HG03469 (cell line): ENCODE data around the gene EXOC3L4.

Experiments used
- ATAC-seq: cut with Tn5 transposase; IDR thresholded peaks from one replicate; pipeline ENCODE4 v1.9.1; 2021; ENCODE audit warnings: mild to moderate bottlenecking, moderate library complexity, moderate number of reproducible peaks; ENCODE audit not compliant: unreplicated experiment

Gene EXOC3L4

DNA sequence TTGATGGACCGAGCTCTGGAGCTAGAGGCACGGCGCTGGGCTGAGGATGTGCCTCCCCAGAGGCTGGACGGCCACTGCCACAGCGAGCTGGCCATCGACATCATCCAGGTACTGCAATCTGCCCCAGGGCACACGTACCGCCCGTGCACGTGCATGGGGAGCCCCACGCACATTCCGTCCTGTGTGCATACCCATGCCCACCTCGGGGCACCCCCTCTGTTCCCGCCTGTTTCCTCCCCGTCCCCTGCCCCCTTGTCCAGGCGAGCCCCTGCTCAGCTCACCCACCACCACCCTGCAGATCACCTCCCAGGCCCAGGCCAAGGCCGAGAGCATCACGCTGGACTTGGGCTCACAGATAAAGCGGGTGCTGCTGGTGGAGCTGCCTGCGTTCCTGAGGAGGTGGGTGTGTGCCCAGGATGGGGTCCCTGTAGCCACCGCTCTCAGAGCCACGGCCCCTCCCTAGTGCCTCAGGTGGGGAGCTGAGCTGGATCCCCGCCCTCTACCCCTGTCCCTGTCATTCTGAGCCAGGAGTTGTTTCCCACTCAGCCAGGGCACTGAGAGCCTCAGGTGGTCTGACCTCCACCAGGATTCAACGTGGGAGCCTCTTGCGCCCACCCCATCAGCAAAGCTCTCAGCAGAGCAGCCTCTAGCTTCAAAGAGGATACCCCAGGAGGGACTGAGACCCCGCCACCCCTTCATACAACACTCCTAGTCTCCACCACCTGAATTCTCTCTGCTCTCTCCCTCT is 35.7 kb downstream of the EXOC3L4 start:
- ATAC-seq, result no peak

DNA sequence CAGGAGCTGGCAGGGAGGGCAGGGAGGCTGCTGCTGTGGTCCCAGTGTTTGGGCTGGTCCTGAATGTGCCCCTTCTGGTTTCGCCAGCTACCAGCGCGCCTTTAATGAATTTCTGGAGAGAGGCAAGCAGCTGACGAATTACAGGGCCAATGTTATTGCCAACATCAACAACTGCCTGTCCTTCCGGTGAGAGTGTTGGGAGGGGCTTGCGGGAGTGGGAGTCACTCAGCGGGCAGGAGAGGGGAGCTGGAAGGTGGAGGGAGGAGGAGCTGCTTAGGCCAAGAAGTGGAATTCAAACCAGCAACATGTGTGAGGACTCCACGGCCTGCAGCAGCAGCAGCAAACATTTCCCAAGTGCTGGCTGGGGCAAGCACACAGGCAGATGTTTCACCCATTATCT is 36.4 kb downstream of the EXOC3L4 start:
- ATAC-seq, result no peak

DNA sequence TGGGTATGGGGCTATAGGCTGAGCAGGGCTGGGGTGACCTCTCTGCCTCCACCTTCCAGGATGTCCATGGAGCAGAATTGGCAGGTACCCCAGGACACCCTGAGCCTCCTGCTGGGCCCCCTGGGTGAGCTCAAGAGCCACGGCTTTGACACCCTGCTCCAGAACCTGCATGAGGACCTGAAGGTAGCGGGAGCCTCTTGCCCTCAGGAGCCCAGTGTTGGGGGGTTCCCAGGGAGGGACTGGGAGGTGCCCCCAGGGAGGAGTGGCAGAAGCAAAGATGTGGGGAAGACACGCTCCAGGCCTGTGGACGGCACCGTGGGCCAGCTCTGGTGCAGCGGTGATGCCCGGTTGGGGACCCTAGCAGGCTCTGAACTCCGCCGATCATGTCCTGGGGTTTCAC is 37.1 kb downstream of the EXOC3L4 start:
- ATAC-seq, result no peak

DNA sequence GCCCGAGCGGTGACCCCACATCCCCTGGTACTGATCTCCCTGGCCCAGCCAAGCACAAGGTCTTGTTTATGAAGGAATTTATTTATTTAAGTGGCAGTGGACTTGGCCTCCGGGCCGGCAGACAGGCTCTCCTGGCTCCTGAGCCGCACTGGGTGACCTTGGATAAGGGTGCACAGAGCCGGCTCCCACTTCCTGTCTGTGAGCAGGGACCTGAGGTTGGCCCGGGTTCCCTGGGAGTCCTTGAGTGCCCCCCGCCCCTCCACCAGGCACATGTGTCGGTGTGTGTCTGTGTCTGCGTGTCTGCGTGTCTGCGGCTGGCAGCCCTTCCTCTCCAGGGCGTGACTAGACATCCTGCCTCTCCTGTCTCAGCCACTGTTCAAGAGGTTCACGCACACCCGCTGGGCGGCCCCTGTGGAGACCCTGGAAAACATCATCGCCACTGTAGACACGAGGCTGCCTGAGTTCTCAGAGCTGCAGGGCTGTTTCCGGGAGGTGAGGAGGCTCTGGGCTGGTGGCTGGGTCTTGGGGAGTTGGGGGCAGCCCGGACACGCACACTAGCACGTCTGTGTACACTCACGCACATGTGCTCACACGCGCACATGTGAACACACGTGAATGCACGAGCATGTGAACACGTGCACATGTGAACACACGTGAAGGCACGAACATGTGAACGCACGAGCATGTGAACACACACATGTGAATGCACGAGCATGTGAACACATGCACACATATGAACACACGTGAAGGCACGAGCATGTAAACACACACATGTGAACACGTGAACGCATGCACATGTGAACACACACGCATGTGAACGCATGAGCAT is 38.1 kb downstream of the EXOC3L4 start:
- no peak for ATAC-seq

- ATAC-seq, result no peak
Observed at GRCh38 chr14:103133210-103134140, 39.0 kb downstream of the EXOC3L4 start.

- ATAC-seq, result no peak
Observed at GRCh38 chr14:103134405-103134804, 39.9 kb downstream of the EXOC3L4 start.

GRCh38 chr14:103134919-103135318 is 40.4 kb downstream of the EXOC3L4 start:
- ATAC-seq, result no peak

- ATAC-seq, result no peak
Observed at GRCh38 chr14:103135333-103136260, 41.1 kb downstream of the EXOC3L4 start.

DNA sequence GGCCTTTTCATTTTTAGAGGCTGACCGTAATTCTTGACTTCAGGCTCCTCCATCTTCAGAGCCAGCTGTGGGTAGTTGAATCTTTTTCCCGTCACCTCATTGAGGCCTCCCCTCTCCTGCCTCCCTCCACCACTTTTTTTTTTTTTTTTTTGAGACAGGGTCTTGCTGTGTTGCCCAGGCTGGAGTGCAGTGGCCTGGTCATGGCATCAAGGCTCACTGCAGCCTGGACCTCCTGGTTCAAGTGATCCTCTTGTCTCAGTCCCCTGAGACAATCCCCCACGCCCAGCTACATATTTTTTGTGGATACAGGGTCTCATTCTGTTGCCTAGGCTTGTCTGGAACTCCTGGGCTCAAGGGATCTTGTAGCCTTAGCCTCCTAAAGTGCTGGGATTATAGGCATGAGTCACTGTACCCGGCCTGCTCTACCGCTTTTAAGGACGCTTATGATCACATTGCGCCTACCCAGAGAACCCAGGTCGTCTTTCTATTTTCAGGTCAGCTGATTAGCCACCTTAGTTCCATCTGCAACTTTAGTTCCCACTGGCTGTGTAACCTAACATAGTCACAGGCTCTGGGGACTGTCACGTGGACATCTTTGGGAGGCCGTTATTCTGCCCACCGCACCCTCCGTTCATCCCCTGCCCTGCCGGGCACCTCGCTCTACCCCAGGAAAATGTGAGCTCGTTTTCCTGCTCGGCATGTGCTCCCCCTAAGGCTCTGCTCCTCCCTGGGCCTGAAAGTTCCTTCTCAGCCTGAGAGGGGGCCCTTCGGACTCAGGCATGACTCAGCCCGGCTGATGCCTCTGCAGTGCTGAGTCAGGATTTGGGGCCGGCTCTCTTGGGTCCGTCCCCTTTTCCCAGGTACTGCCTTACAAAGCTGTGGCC is 42.1 kb downstream of the EXOC3L4 start:
- ATAC-seq, result no peak

DNA sequence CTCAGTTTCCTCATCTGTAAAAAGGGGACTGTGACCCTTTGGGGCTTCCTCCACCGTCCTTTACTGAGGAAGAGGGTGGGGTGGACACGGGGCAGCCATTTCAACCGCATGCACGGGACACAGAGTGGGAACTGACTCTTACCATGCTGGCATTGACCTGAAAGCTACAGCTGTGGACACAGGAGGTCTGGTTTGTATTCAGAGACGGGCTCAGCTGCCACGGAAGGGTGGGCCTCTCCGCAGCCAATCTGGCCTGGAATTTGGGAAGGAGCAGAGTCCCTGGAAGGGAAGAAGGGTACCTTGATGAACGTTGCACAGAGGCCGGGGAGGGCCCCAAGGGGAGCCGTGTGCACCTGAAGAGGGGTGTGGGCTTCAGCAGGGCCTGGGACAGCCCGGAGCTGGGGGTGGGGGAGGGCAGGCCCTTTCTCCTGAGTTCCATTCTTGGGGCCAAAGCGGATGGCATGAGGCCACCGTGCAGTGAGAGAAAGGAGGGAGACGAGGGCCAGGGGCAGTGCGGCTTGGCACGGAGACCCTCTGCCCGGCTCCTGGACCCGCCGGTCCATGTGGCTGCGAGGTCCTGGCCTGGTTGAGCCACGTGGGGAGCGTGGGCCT is 43.3 kb downstream of the EXOC3L4 start:
- no peak for ATAC-seq

DNA sequence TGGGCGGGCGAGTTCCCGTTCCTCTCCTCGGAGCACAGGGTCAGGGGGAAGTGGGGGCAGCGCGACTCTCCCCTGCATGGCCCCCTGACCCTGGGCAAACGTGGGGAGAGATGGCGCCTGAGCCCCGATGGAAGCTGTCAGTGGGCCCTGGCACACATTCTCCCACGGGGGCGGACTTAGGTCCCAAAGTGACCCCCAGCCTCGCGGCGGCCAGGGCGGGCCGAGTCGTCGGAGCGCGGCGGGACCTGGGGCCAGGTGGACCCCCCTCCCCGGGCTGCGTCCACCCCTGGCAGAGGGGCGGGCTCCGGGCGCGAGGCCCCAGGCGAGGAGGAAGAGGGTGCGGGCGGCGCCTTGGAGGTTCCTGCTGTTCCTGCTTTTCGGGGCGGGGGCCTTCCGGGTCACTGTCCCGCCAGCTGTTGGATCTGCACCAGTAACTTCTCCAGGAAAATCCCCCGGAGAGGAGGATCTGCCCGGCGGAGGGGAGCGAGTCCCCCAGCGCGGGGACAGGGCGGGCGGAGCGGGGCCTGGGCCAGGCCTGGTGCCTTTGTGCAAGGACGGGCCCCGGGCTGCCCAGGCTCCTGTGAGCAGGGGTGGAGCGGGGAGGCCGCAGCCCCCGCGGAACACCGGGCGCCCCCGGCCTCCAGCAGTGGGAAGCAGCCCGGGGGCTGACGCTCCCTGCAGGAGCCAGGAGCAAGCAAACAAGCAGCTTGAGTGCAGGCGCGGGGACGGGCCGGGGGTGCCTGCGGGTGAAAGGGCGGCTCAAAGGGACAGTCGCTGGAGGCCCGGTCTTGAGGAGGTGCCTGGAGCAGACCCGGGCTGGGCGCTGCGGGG is 44.0 kb downstream of the EXOC3L4 start:
- ATAC-seq, result no peak

GRCh38 chr14:103139132-103140025 is 44.9 kb downstream of the EXOC3L4 start:
- ATAC-seq, result no peak

- peak; percentile 69 for ATAC-seq
Observed at GRCh38 chr14:103140316-103141109, 46.0 kb downstream of the EXOC3L4 start.

DNA sequence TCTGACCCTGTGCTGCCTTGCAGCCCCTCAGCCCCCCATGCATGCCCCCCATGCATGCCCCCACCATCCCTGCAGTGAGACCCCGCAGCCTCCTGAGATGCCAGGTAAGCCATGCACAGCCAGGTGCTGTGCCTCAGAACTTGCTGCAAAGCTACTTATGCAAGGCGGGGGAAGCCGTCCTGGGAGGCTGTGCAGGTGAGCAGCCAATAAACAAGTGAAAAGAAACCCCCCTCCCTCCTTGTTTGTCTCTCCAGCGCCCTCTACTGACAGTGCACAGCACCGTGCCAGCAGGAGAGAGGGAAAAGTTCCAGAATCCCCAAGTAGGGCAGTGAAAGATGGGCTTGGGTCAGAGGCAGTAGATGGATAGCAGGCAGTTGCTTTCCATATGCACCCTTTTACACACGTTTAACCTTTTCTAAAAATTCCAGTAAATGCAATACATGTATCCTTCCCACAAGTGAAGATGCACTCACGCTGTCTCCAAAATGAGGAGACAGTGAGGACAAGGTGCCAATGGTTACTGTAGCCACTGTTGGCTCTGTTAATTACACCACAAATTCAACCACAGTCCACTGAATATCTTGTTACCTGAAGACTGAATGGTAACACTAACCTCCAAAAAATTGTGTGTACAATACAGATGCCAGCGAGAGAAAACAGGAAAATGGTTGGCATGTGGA is 46.7 kb downstream of the EXOC3L4 start:
- no peak for ATAC-seq

GRCh38 chr14:103142026-103142425 is 47.5 kb downstream of the EXOC3L4 start:
- ATAC-seq, result no peak
